MCF 10A (cell line): ENCODE data around the gene INO80B. TPM values are rescaled to one million over a fixed set of nuclear protein-coding genes. Genes with fewer than 3 reads are reported as not detected.

ENCODE experiments used
- BruUV-seq: library from RNA; stranded (reverse); fragments of 400-500 nt; replicated peaks from 2 replicates; lab custom pipeline; 2021; lab: Mats Ljungman, UMichigan
- CTCF ChIA-PET: fragments of 300-600 bp; sonication (Branson Sonifier 250); formaldehyde crosslinking; extraction: SDS; loops from one replicate; lab custom pipeline; 2021; ENCODE audit warnings: antibody characterized with exemption, inconsistent platforms; lab: Yijun Ruan, JAX
- POLR2A ChIA-PET: fragments of 300-600, 350-650 bp; sonication (Branson Sonifier 250); formaldehyde crosslinking; extraction: SDS; loops from one replicate; lab custom pipeline; 2020; ENCODE audit warnings: antibody characterized with exemption, inconsistent platforms; lab: Yijun Ruan, JAX
- DNase-seq: peaks from one replicate; pipeline ENCODE4 v3.0.0-alpha.2; 2018; ENCODE audit not compliant: unreplicated experiment
- H3K27ac Mint-ChIP-seq: one replicate; pipeline ENCODE4 v1.8.0; 2022; ENCODE audit warnings: mild to moderate bottlenecking, low read depth, mixed read lengths; ENCODE audit not compliant: unreplicated experiment
- H3K27me3 Mint-ChIP-seq: one replicate; pipeline ENCODE4 v1.8.0; 2022; ENCODE audit warnings: mixed read lengths; ENCODE audit not compliant: insufficient read depth, unreplicated experiment
- H3K36me3 Mint-ChIP-seq: one replicate; pipeline ENCODE4 v1.8.0; 2022; ENCODE audit warnings: mild to moderate bottlenecking, moderate library complexity, mixed read lengths; ENCODE audit not compliant: insufficient read depth, unreplicated experiment
- H3K4me1 Mint-ChIP-seq: one replicate; pipeline ENCODE4 v1.8.0; 2022; ENCODE audit warnings: mixed read lengths; ENCODE audit not compliant: insufficient read depth, unreplicated experiment
- H3K4me3 Mint-ChIP-seq: one replicate; pipeline ENCODE4 v1.8.0; 2022; ENCODE audit warnings: mild to moderate bottlenecking, moderate library complexity, mixed read lengths; ENCODE audit not compliant: unreplicated experiment
- H3K9me3 Mint-ChIP-seq: one replicate; pipeline ENCODE4 v1.8.0; 2022; ENCODE audit warnings: mixed read lengths; ENCODE audit not compliant: unreplicated experiment
- intact Hi-C: fragments of 100-400 bp; cut with micrococcal nuclease; formaldehyde crosslinking; loops from 2 replicates; pipeline ENCODE4 v1.14.1; 2022
- total RNA-seq: library from RNA; stranded (reverse); gene quantifications from 2 replicates; pipeline ENCODE4 v1.2.3, GENCODE V29; 2022
- TF ChIP-seq, protein P1 (sequence below): fragments of 200-600 bp; IDR thresholded peaks from one replicate; pipeline ENCODE4 v1.8.0; 2022; ENCODE audit warnings: antibody characterized with exemption, mild to moderate bottlenecking; ENCODE audit not compliant: unreplicated experiment

Gene INO80B
- total RNA-seq, 1 experiment from 2014 or later, result 36.0 TPM

- DNase-seq, result no peak
- ChIA-PET CTCF (interaction anchor here (0.6 to 0.8 kb wide), 2 partner anchors 36 to 218 kb away, joined by 3 to 4 read pairs; partner anchors contain the start of genes CCDC142 and TTC31), POLR2A (no interaction called here)
- H3K9me3 Mint-ChIP-seq, result no peaks in the 10 kb centered on the region
- intact Hi-C loops, result no loop called here
- H3K4me3 Mint-ChIP-seq, result no peak overlapping the region
- TF ChIP-seq, protein P1, sequence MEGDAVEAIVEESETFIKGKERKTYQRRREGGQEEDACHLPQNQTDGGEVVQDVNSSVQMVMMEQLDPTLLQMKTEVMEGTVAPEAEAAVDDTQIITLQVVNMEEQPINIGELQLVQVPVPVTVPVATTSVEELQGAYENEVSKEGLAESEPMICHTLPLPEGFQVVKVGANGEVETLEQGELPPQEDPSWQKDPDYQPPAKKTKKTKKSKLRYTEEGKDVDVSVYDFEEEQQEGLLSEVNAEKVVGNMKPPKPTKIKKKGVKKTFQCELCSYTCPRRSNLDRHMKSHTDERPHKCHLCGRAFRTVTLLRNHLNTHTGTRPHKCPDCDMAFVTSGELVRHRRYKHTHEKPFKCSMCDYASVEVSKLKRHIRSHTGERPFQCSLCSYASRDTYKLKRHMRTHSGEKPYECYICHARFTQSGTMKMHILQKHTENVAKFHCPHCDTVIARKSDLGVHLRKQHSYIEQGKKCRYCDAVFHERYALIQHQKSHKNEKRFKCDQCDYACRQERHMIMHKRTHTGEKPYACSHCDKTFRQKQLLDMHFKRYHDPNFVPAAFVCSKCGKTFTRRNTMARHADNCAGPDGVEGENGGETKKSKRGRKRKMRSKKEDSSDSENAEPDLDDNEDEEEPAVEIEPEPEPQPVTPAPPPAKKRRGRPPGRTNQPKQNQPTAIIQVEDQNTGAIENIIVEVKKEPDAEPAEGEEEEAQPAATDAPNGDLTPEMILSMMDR, result no peak
- no peak overlapping the region for H3K27ac Mint-ChIP-seq
- no peaks in the 10 kb centered on the region for H3K27me3 Mint-ChIP-seq
- H3K4me1 Mint-ChIP-seq, result no peaks in the 10 kb centered on the region
- H3K36me3 Mint-ChIP-seq, result no peaks in the 10 kb centered on the region
- BruUV-seq, result no TSS peak
Observed at GRCh38 chr2:74447230-74447999, 7.5 kb upstream of the INO80B start.

GRCh38 chr2:74448771-74449170, 6.1 kb upstream of the INO80B start:
- Mint-ChIP-seq H3K27ac (no peak overlapping the region), H3K4me1 (no peaks in the 10 kb centered on the region), H3K9me3 (no peaks in the 10 kb centered on the region), H3K27me3 (no peaks in the 10 kb centered on the region), H3K36me3 (no peaks in the 10 kb centered on the region), H3K4me3 (no peak overlapping the region)
- intact Hi-C loops, result no loop called here
- TF ChIP-seq, protein P1, result no peak
- CTCF ChIA-PET, result interaction anchor here (0.7 kb wide), 1 partner anchor 18 kb away, joined by 3 read pairs; no protein-coding TSS in a partner anchor
- POLR2A ChIA-PET, result no interaction called here
- no TSS peak for BruUV-seq
- DNase-seq, result no peak

- intact Hi-C loops, result no loop called here
- Mint-ChIP-seq H3K9me3 (no peaks in the 10 kb centered on the region), H3K4me3 (no peak overlapping the region), H3K36me3 (peaks cover 11% of the 10 kb centered on the region), H3K4me1 (peaks cover 15% of the 10 kb centered on the region), H3K27me3 (no peaks in the 10 kb centered on the region), H3K27ac (no peak overlapping the region)
- CTCF ChIA-PET, result interaction anchor here (0.6 kb wide), 3 partner anchors 11 to 1123 kb away, joined by 3 to 4 read pairs (median 3); no protein-coding TSS in a partner anchor
- TF ChIP-seq, protein P1, result no peak
- POLR2A ChIA-PET, result interaction anchor here (0.7 kb wide), 1 partner anchor 30 kb away, joined by 3 read pairs; the partner anchor contains the start of gene C2orf81
- no TSS peak for BruUV-seq
- DNase-seq, result no peak
Observed at GRCh38 chr2:74450570-74451190, 4.2 kb upstream of the INO80B start.

- Mint-ChIP-seq H3K27ac (peak overlapping the region; percentile 91), H3K4me3 (peak overlapping the region; percentile 98), H3K9me3 (no peaks in the 10 kb centered on the region), H3K4me1 (peaks cover 46% of the 10 kb centered on the region), H3K36me3 (peaks cover 59% of the 10 kb centered on the region), H3K27me3 (no peaks in the 10 kb centered on the region)
- BruUV-seq, result no TSS peak
- intact Hi-C loops, result no loop called here
- DNase-seq, result no peak
- CTCF ChIA-PET, result interaction anchor here (0.6 to 4.5 kb wide), 6 partner anchors 17 to 207 kb away, joined by 3 to 35 read pairs (median 3); partner anchors contain the start of genes CCDC142 and TTC31
- TF ChIP-seq, protein P1, result no peak
- POLR2A ChIA-PET, result interaction anchor here (0.7 to 9.2 kb wide), 14 partner anchors 8 to 720 kb away, joined by 3 to 132 read pairs (median 9); partner anchors contain the start of genes AUP1, C2orf81, CCDC142 and HTRA2
Observed at GRCh38 chr2:74457129-74457548, 2.3 kb downstream of the INO80B start.
